Motor neuron (in vitro differentiated cells): ENCODE data around the gene PACRG. TPM values are rescaled to one million over a fixed set of nuclear protein-coding genes. Genes with fewer than 3 reads are reported as not detected.

Experiments used
- ATAC-seq, 8 experiments: fragments of 200-7000 bp; cut with Tn5 transposase; replicated peaks in 6 of 8; 2 replicates each; pipeline ENCODE4 v1.8.0; 2021; ENCODE audit warnings: mild to moderate bottlenecking in 8 of 8, moderate library complexity in 8 of 8
- H3K27ac ChIP-seq, 2 donors: fragments of 250-450 bp; sonication (Bioruptor Pico); 2 replicates each; pipeline ENCODE4 v1.9.0; 2021; ENCODE audit warnings: antibody characterized with exemption in 2 of 2, mild to moderate bottlenecking in 2 of 2, moderate library complexity in 1 of 2
- H3K4me1 ChIP-seq, 2 donors: fragments of 250-450 bp; sonication (Bioruptor Pico); replicated peaks in 1 of 2; 2 replicates each; pipeline ENCODE4 v1.6.1; 2021; ENCODE audit warnings: antibody characterized with exemption in 2 of 2, mild to moderate bottlenecking in 2 of 2, moderate library complexity in 1 of 2
- H3K4me3 ChIP-seq, 5 donors: fragments of 250-450 bp; sonication (Bioruptor Pico); 2 replicates each; pipeline ENCODE4 v1.9.0; 2021; ENCODE audit warnings: antibody characterized with exemption in 5 of 5, mild to moderate bottlenecking in 5 of 5, moderate library complexity in 4 of 5
- WGBS, 10 experiments: fragments of 450-650 bp; shearing (Covaris generic); methylation state at CpG; one replicate each; pipeline ENCODE4 v1.0.0; 2022; 5-methylcytosine and 5-hydroxymethylcytosine counted together
- in situ Hi-C, 9 experiments: fragments of 400-800 bp; cut with MboI; loops; one replicate each; pipeline ENCODE4 v1.15.0; 2021; ENCODE audit warnings: low sequenced_read_pairs in 9 of 9, low pct_unique_long_range_greater_than_20kb in 2 of 9; ENCODE audit not compliant: unreplicated experiment in 9 of 9
- total RNA-seq, 8 experiments: library from RNA; unstranded; fragments of 300-600 nt; gene quantifications; 2 replicates each; pipeline versions ENCODE4 v1.2.3 to v1.2.4, GENCODE V29; 2022

The PACRG gene
- total RNA-seq, 8 experiments from 2014 or later: 4.7 to 47.9 (median 11.9) TPM; not detected in 3

DNA sequence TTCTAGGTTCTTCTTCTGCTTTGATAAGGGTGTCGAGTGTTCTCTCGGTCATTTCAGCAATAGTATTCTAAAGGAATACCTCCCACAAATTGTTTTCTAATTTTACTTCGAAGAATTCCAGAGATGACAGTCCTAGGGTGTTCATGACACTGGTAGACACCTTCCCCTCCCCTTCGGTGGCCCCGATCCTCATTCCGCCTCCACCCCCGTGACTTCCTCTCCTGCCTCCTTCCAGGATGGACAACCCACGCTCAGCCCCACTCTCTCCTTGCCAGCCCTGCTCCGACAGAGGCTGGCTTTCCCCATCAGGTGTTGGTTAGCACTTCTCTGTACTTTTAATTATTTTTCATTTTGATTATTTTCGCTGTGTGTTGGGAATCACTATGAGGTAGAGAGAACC lies 431.9 kb downstream of the PACRG start:
- 28 to 100% (median 97%) methylated on average over 1 to 6 of the region's 10 CpGs; no CpG with 5 or more reads in 1 of the 10 experiments for WGBS, 10 experiments
- ATAC-seq: no peak
- in situ Hi-C loops: loop anchor here in 1 of 9 experiments (25.0 kb wide), 1 partner anchor 247 kb away; no protein-coding TSS in a partner anchor

GRCh38 chr6:163162007-163162873 lies 434.5 kb downstream of the PACRG start:
- no peak for ATAC-seq
- Histone ChIP-seq H3K27ac (no peak overlapping the region), H3K4me3 (no peak overlapping the region), H3K4me1 (peaks cover 0 to 3% of the 10 kb centered on the region in 2 donors)
- 23 to 99% (median 83%) methylated on average over 1 to 10 of the region's 11 CpGs; no CpG with 5 or more reads in 2 of the 10 experiments for WGBS, 10 experiments
- in situ Hi-C loops: loop anchor here in 1 of 9 experiments (25.0 kb wide), 1 partner anchor 250 kb away; no protein-coding TSS in a partner anchor

More for the DNA sequence above, 431.9 kb downstream of the PACRG start:
- peaks cover 0 to 3% of the 10 kb centered on the region in 2 donors for H3K4me1 ChIP-seq
- no peak overlapping the region for H3K4me3 ChIP-seq
- no peak overlapping the region for H3K27ac ChIP-seq

GRCh38 chr6:163162874-163163213 lies 435.1 kb downstream of the PACRG start:
- in situ Hi-C loops: loop anchor here in 1 of 9 experiments (25.0 kb wide), 1 partner anchor 251 kb away; no protein-coding TSS in a partner anchor
- Histone ChIP-seq H3K27ac (no peak overlapping the region), H3K4me1 (peaks cover 0 to 3% of the 10 kb centered on the region in 2 donors), H3K4me3 (no peak overlapping the region)
- WGBS, 10 experiments: 7 to 90% (median 57%) methylated on average over 2 to 5 of the region's 6 CpGs; no CpG with 5 or more reads in 2 of the 10 experiments
- ATAC-seq: no peak

DNA sequence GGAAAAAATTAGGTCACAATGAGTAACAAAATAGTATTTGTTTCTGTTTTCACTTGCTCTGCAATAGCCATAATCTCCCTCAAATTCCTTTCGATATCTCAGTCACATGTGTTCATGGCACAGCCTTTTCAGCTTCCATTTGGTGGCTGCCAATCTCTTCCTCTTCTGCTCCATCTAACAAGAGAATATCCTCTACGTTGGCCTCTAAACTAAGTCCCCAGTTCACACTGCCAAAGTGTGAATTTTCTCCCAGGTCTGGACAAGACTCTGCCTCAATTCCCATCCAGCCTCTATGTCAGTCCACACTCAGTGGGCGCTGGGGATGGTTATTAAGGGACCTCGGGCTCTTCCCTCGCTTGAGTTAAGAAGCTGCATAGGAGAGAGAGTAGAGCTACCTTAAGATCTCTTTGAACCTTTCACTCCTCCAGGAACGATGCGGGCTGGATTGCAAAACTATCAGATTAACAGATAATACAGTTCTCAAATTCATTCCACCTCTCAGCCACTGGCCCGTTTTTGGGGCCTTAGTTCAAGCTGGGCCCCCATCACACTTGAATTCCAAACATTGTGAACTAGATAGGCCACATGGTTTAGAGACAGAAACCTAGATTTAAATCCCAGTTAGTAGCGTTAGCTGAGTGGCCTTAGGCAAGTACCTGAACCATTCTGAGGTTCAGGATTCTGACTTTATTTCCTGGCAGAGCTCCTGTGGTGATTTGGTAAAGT lies 436.6 kb downstream of the PACRG start:
- H3K27ac ChIP-seq: no peak overlapping the region
- in situ Hi-C loops: loop anchor here in 1 of 9 experiments (25.0 kb wide), 1 partner anchor 252 kb away; no protein-coding TSS in a partner anchor
- no peaks in the 10 kb centered on the region for H3K4me1 ChIP-seq
- 72 to 100% (median 91%) methylated on average over 1 to 9 of the region's 9 CpGs for WGBS, 10 experiments
- no peak for ATAC-seq
- no peak overlapping the region for H3K4me3 ChIP-seq

DNA sequence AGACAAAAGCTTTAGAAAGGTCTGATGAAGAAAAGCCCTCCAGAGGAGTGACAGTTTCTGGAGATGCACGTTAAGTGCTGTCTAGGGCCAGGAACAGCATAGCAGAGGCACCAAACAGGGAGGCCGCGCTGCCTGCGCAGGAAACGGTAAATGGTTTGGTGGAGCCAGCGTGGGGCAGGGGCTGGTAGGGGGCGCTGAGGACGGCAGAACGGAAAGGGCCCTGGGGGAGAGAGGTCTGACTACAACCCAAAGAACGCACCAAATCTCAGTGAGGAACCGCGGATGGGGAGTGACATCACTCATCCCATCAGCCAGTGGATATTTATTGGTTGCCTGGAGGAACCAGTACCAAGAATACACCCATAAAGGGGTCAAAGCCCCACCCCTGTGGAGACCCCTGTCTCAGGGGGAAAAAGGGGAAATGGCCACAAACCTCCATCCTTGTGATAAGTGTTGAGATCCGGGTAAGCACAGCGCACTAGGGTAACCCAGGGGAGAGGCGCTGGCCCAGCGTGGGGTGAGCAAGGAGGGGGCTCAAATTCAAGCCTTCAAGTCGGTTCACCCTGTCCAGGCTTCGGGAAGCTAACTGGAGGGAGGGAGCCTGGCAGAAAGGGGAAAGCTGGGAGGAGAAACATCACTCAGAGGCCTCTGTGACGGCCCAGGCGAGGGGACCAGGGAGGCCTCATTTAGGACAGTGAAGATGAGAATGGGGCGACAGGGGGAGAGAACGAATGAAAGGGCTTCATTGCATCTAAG lies 437.6 kb downstream of the PACRG start:
- Histone ChIP-seq H3K27ac (no peak overlapping the region), H3K4me3 (no peak overlapping the region), H3K4me1 (no peaks in the 10 kb centered on the region)
- no peak for ATAC-seq
- in situ Hi-C loops: loop anchor here in 1 of 9 experiments (25.0 kb wide), 1 partner anchor 253 kb away; no protein-coding TSS in a partner anchor
- WGBS, 10 experiments: 60 to 94% (median 81%) methylated on average over 1 to 9 of the region's 22 CpGs; no CpG with 5 or more reads in 4 of the 10 experiments

DNA sequence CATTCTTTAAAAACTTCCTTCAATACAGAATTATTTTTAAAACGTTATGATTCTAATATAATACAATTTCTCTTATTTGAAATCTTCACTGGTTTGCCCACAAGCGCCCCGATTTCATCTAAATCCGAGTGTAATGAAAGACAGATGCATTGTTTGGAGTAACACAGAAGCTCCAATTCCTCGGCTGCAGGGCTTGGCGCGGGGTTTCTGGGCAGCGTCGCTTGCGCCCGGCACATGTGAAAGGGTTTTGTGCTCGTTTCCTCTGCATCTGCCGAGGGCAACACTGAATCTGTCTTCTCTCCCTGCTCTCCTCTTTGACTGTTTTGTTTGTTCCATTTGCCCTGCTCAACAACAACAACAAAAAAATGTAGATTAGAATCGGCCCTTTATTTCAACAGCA lies 438.1 kb downstream of the PACRG start:
- 4 to 100% (median 67%) methylated on average over 1 to 14 of the region's 14 CpGs; no CpG with 5 or more reads in 1 of the 10 experiments for WGBS, 10 experiments
- Histone ChIP-seq H3K4me1 (no peaks in the 10 kb centered on the region), H3K4me3 (no peak overlapping the region), H3K27ac (no peak overlapping the region)
- in situ Hi-C loops: loop anchor here in 1 of 9 experiments (25.0 kb wide), 1 partner anchor 254 kb away; no protein-coding TSS in a partner anchor
- no peak for ATAC-seq

DNA sequence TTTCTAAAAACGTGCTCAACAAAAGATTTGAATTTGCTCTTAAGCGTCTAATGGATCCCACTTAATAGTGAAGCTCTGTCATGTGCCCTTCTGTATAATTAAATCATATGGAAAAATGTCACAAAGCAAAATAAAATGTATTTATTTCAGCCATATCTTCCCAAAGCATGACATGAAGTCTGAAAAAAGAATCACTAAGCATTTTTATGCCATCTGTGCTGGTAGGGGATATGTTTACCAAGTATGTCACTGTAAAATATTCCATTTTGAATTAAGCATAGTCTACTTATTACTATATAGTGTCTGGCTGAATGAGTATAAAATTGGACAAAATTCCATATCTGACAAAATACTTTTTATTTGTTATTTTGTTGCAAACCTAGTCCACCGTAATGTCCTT lies 438.7 kb downstream of the PACRG start:
- H3K4me1 ChIP-seq: no peaks in the 10 kb centered on the region
- no peak overlapping the region for H3K27ac ChIP-seq
- no peak for ATAC-seq
- WGBS, 10 experiments: 45 to 100% (median 90%) methylated on average over 1 to 3 of the region's 3 CpGs; no CpG with 5 or more reads in 1 of the 10 experiments
- in situ Hi-C loops: loop anchor here in 1 of 9 experiments (25.0 kb wide), 1 partner anchor 254 kb away; no protein-coding TSS in a partner anchor
- no peak overlapping the region for H3K4me3 ChIP-seq

DNA sequence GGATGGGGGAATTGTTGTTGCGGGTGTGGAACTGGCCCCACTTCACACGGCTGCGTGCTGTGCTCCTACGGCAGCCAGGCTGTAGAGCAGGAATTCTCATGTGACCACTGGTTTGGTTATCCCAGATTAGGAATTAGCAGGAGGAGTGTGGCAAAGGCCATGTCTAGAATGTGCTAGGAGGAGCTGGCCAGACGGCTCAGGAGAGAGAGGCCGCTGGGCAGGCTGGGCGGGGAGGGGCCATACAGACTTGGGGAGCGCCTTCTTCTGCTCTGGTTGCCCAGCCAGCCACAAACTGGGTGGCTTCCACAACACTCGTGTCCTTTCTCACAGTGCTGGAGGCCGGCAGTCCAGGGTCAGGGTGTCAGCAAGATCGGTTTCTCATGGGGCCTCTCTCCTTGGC lies 441.7 kb downstream of the PACRG start:
- in situ Hi-C loops: loop anchor here in 1 of 9 experiments (25.0 kb wide), 1 partner anchor 257 kb away; no protein-coding TSS in a partner anchor
- 93 to 97% methylated on average over 5 of the region's 11 CpGs; no CpG with 5 or more reads in 8 of the 10 experiments for WGBS, 10 experiments
- Histone ChIP-seq H3K4me3 (no peak overlapping the region), H3K4me1 (no peaks in the 10 kb centered on the region), H3K27ac (no peak overlapping the region)
- no peak for ATAC-seq

GRCh38 chr6:163170294-163170883 lies 442.6 kb downstream of the PACRG start:
- Histone ChIP-seq H3K4me3 (no peak overlapping the region), H3K4me1 (no peaks in the 10 kb centered on the region), H3K27ac (no peak overlapping the region)
- in situ Hi-C loops: loop anchor here in 1 of 9 experiments (25.0 kb wide), 1 partner anchor 258 kb away; no protein-coding TSS in a partner anchor
- 88 to 100% (median 97%) methylated on average over 1 to 10 of the region's 14 CpGs; no CpG with 5 or more reads in 1 of the 10 experiments for WGBS, 10 experiments
- ATAC-seq: no peak

DNA sequence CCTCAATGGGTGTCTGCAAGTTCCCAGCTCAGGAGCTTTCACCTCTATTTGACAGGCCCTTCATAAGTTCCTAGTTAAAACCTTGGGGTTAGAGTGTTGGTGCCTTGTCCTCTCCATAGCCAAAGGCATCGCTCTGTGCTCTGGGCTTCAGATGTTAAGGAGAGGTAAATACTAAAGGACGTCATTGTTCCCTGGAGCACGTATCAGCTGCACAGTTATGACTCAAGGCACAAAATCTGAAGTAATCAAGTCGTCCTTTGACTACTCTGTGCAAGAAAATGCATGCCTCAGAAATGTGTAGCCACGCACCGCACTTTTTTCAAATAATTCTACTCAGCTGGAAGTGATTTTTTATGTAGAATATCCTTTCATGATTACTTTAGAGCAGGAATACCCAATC lies 446.0 kb downstream of the PACRG start:
- ATAC-seq: no peak
- H3K4me3 ChIP-seq: no peak overlapping the region
- no peak overlapping the region for H3K27ac ChIP-seq
- H3K4me1 ChIP-seq: peaks cover 6 to 12% of the 10 kb centered on the region in 2 donors
- in situ Hi-C loops: loop anchor here in 1 of 9 experiments (25.0 kb wide), 1 partner anchor 261 kb away; no protein-coding TSS in a partner anchor
- WGBS, 10 experiments: 60 to 100% (median 78%) methylated on average over 1 to 6 of the region's 6 CpGs

DNA sequence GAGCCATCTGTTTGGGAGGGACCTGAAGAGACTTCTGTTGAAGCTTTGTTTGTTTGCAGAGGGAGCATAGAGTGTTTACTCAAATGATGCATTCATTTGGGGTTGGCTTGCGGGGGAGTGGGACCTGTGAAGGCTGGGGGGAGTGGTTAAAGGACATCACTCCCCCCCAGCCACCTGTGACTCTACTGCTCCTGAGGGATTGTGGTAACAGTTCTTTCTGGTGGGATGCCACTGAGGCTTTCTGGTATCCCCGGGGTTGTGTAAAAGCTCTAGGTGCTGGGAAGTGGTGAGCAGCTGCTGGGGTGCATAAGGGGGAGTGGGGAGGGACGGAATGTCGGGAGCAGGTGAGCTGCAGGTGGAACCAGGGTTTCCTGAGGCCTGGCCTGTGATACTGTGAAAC lies 447.5 kb downstream of the PACRG start:
- ATAC-seq: no peak
- H3K4me3 ChIP-seq: no peak overlapping the region
- WGBS, 10 experiments: 87 to 100% methylated on average over 1 to 2 of the region's 4 CpGs; no CpG with 5 or more reads in 8 of the 10 experiments
- in situ Hi-C loops: loop anchor here in 1 of 9 experiments (25.0 kb wide), 2 partner anchors 237 to 387 kb away; partner anchors contain the start of gene QKI
- peaks cover 6 to 12% of the 10 kb centered on the region in 2 donors for H3K4me1 ChIP-seq
- no peak overlapping the region for H3K27ac ChIP-seq

DNA sequence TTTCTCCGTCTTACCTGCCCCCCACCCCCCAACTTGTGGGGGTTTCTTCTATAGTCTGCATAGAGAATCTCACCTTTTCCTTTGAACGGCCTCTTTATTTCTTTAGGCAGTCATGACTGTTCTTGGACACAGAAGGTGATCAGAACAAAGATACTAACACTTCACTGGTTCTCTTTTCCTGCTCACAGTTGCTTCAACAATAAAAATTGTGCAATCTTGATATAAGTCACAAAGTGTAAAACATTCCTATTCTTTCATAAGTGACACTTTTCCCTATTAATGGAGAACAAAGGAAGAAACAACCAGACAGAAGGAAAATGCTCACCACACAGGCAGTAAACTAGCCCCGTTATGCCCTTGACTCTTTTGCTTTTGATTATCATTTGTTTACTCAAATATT lies 448.3 kb downstream of the PACRG start:
- 17 to 100% (median 89%) methylated on average over 1 to 3 of the region's 3 CpGs for WGBS, 10 experiments
- H3K4me3 ChIP-seq: no peak overlapping the region
- in situ Hi-C loops: loop anchor here in 1 of 9 experiments (25.0 kb wide), 2 partner anchors 236 to 386 kb away; partner anchors contain the start of gene QKI
- no peak overlapping the region for H3K27ac ChIP-seq
- peaks cover 9 to 15% of the 10 kb centered on the region in 2 donors for H3K4me1 ChIP-seq
- ATAC-seq: no peak
